GM23338 (cell line): Measurements from ENCODE around the gene FOXP1. TPM values are rescaled to one million over a fixed set of nuclear protein-coding genes. Genes with fewer than 3 reads are reported as not detected.

Source experiments
- ATAC-seq: fragments of 200-7000 bp; cut with Tn5 transposase; 3 replicates; pipeline ENCODE4 v1.9.1; 2020
- DNase-seq: peaks from one replicate; pipeline ENCODE4 v3.0.0-alpha.2; 2015; ENCODE audit warnings: low spot score
- H2AFZ ChIP-seq: fragments of 200-600 bp; sonication (generic); 2 replicates; pipeline ENCODE4 v1.8.0; 2016; ENCODE audit warnings: antibody characterized with exemption, mild to moderate bottlenecking, moderate library complexity
- H3F3A ChIP-seq: fragments of 200-600 bp; sonication (generic); replicated peaks from 2 replicates; pipeline ENCODE4 v1.8.0; 2017; ENCODE audit warnings: antibody characterized with exemption, mixed run types, low read depth
- H3K27ac ChIP-seq: fragments of 200-600 bp; sonication (generic); 2 replicates; pipeline ENCODE4 v1.6.1; 2016; ENCODE audit warnings: low read depth
- H3K27me3 ChIP-seq: fragments of 200-600 bp; sonication (generic); 2 replicates; pipeline ENCODE4 v1.8.0; 2016; ENCODE audit warnings: mild to moderate bottlenecking, mixed run types, moderate library complexity; ENCODE audit not compliant: insufficient read depth
- H3K36me3 ChIP-seq: fragments of 200-600 bp; sonication (generic); 2 replicates; pipeline ENCODE4 v1.8.0; 2016; ENCODE audit warnings: mild to moderate bottlenecking; ENCODE audit not compliant: insufficient read depth
- H3K4me1 ChIP-seq: fragments of 200-600 bp; sonication (generic); 2 replicates; pipeline ENCODE4 v1.8.0; 2016; ENCODE audit warnings: mild to moderate bottlenecking, moderate library complexity; ENCODE audit not compliant: insufficient read depth
- H3K4me2 ChIP-seq: fragments of 200-600 bp; sonication (generic); 2 replicates; pipeline ENCODE4 v1.7.1; 2017; ENCODE audit warnings: mixed run types
- H3K4me3 ChIP-seq: fragments of 200-600 bp; sonication (generic); 2 replicates; pipeline ENCODE4 v1.6.1; 2016; ENCODE audit warnings: mixed run types
- H3K79me2 ChIP-seq: fragments of 200-600 bp; sonication (generic); replicated peaks from 2 replicates; pipeline ENCODE4 v1.8.0; 2017; ENCODE audit warnings: mild to moderate bottlenecking; ENCODE audit not compliant: insufficient read depth
- H3K9me2 ChIP-seq: fragments of 200-600 bp; sonication (generic); 2 replicates; pipeline ENCODE4 v1.8.0; 2017; ENCODE audit not compliant: insufficient read depth
- H4K20me1 ChIP-seq: fragments of 200-600 bp; sonication (generic); replicated peaks from 2 replicates; pipeline ENCODE4 v1.8.0; 2017; ENCODE audit warnings: mild to moderate bottlenecking; ENCODE audit not compliant: insufficient read depth
- H3K27ac Mint-ChIP-seq: 2 replicates; pipeline ENCODE4 v1.8.0; 2020; ENCODE audit warnings: inconsistent platforms, mild to moderate bottlenecking, moderate library complexity, mixed read lengths
- H3K27me3 Mint-ChIP-seq: 3 replicates; pipeline ENCODE4 v1.8.0; 2022; ENCODE audit warnings: low read depth, mild to moderate bottlenecking, moderate library complexity, mixed read lengths, inconsistent platforms; ENCODE audit not compliant: insufficient read depth, poor library complexity
- H3K36me3 Mint-ChIP-seq: 3 replicates; pipeline ENCODE4 v1.8.0; 2021; ENCODE audit warnings: low read depth, mild to moderate bottlenecking, inconsistent platforms, moderate library complexity, mixed read lengths
- H3K4me1 Mint-ChIP-seq: 3 replicates; pipeline ENCODE4 v1.8.0; 2020; ENCODE audit warnings: mild to moderate bottlenecking, inconsistent platforms, mixed read lengths
- H3K4me3 Mint-ChIP-seq: 3 replicates; pipeline ENCODE4 v1.8.0; 2021; ENCODE audit warnings: moderate library complexity, mild to moderate bottlenecking, inconsistent platforms, mixed read lengths
- H3K9me3 Mint-ChIP-seq: 3 replicates; pipeline ENCODE4 v1.8.0; 2020; ENCODE audit warnings: moderate library complexity, mild to moderate bottlenecking, inconsistent platforms, mixed read lengths
- CREB1 ChIP-seq: fragments of 250-450 bp; sonication (Bioruptor Pico); IDR thresholded peaks from 2 replicates; pipeline ENCODE4 v1.5.0; 2020; ENCODE audit warnings: low read depth, mild to moderate bottlenecking, moderate library complexity
- EZH2 ChIP-seq: fragments of 200-600 bp; sonication (generic); IDR thresholded peaks from one replicate; pipeline ENCODE4 v1.8.0; 2017; ENCODE audit warnings: antibody characterized with exemption, mild to moderate bottlenecking, low read depth; ENCODE audit not compliant: unreplicated experiment
- EZH2phosphoT487 ChIP-seq: fragments of 200-600 bp; sonication (generic); IDR thresholded peaks from one replicate; pipeline ENCODE4 v1.8.1; 2018; ENCODE audit warnings: antibody characterized with exemption; ENCODE audit not compliant: unreplicated experiment
- JUNB ChIP-seq: IDR thresholded peaks from one replicate; pipeline ENCODE4 v1.6.1; 2016; ENCODE audit warnings: antibody characterized with exemption; ENCODE audit not compliant: unreplicated experiment
- NANOG ChIP-seq: IDR thresholded peaks from 2 replicates; pipeline ENCODE4 v1.6.1; 2016; ENCODE audit warnings: antibody characterized with exemption, borderline replicate concordance
- POLR2AphosphoS5 ChIP-seq: IDR thresholded peaks from 2 replicates; pipeline ENCODE4 v1.6.1; 2016; ENCODE audit warnings: antibody characterized with exemption, low read depth
- STAT1 ChIP-seq: IDR thresholded peaks from one replicate; pipeline ENCODE4 v1.6.1; 2016; ENCODE audit warnings: antibody characterized with exemption; ENCODE audit not compliant: unreplicated experiment
- ZNF114 ChIP-seq: fragments of 250-450 bp; sonication (Bioruptor Pico); IDR thresholded peaks from 2 replicates; pipeline ENCODE4 v1.5.0; 2020; ENCODE audit warnings: mild to moderate bottlenecking, moderate library complexity
- ZNF331 ChIP-seq: fragments of 250-450 bp; sonication (Bioruptor Pico); IDR thresholded peaks from 2 replicates; pipeline ENCODE4 v1.5.0; 2020; ENCODE audit warnings: low read depth, mild to moderate bottlenecking, moderate library complexity
- polyA plus RNA-seq: library from polyadenylated mRNA; unstranded; fragments of >200 nt; fragmentation: Nextera tagmentation; extraction: Ambion mirVana; gene quantifications from 2 replicates; pipeline ENCODE4 v1.2.1, GENCODE V29; 2016
- total RNA-seq: library from RNA; depleted of rRNA; stranded (reverse); fragments of >200 nt; shearing (Covaris generic); gene quantifications from 2 replicates; pipeline ENCODE4 v1.2.3, GENCODE V29; 2014
- TF ChIP-seq, protein P1 (sequence below), 2 experiments: fragments of 200-600 bp in 1 of 2; sonication (generic) in 1 of 2; conservative IDR thresholded peaks; 2 replicates each; pipeline versions ENCODE4 v1.5.1 to v1.6.1; 2016 to 2017; ENCODE audit warnings: antibody characterized with exemption in 2 of 2, low read depth in 2 of 2, mild to moderate bottlenecking in 2 of 2, moderate library complexity in 1 of 2
- TF ChIP-seq, protein P2 (sequence below): fragments of 250-450 bp; sonication (Bioruptor Pico); IDR thresholded peaks from 2 replicates; pipeline ENCODE4 v1.5.0; 2020; ENCODE audit warnings: mild to moderate bottlenecking, moderate library complexity
- TF ChIP-seq, protein P3 (sequence below): IDR thresholded peaks from one replicate; pipeline ENCODE4 v1.6.1; 2018; ENCODE audit warnings: antibody characterized with exemption; ENCODE audit not compliant: unreplicated experiment
- TF ChIP-seq, protein P4 (sequence below): IDR thresholded peaks from 2 replicates; pipeline ENCODE4 v1.6.1; 2016; ENCODE audit warnings: antibody characterized with exemption

FOXP1 gene
- total and polyA plus RNA-seq, 2 experiments from 2014 or later: 32.9 to 35.5 TPM

DNA sequence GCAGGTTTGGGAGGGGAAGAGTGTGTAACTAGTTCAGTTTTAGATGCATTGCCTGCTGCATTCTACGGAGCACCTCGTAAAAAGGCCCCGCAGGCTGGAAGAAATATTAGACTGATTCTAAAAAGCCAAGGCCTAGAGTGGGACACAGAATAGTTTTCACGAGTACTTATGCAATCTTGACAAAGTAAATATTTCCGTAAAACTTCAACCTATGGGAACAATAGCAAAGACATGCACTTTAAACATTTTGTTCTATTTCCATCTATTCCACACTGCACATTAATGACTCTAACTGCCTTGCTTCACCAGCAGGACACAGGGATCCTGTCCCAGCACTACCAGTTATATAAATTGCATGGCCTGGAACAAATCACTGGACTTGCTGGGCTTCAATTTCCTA, 260.0 kb downstream of the FOXP1 start (continued):
- TF ChIP-seq, protein P1, sequence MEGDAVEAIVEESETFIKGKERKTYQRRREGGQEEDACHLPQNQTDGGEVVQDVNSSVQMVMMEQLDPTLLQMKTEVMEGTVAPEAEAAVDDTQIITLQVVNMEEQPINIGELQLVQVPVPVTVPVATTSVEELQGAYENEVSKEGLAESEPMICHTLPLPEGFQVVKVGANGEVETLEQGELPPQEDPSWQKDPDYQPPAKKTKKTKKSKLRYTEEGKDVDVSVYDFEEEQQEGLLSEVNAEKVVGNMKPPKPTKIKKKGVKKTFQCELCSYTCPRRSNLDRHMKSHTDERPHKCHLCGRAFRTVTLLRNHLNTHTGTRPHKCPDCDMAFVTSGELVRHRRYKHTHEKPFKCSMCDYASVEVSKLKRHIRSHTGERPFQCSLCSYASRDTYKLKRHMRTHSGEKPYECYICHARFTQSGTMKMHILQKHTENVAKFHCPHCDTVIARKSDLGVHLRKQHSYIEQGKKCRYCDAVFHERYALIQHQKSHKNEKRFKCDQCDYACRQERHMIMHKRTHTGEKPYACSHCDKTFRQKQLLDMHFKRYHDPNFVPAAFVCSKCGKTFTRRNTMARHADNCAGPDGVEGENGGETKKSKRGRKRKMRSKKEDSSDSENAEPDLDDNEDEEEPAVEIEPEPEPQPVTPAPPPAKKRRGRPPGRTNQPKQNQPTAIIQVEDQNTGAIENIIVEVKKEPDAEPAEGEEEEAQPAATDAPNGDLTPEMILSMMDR (conservative IDR thresholded peaks at IDR 0.05; ENCODE audit: low read depth in 2 of 2): no peak
- TF ChIP-seq ZNF331 (CRISPR knock-in tag) (no peak), NANOG (no peak)

DNA sequence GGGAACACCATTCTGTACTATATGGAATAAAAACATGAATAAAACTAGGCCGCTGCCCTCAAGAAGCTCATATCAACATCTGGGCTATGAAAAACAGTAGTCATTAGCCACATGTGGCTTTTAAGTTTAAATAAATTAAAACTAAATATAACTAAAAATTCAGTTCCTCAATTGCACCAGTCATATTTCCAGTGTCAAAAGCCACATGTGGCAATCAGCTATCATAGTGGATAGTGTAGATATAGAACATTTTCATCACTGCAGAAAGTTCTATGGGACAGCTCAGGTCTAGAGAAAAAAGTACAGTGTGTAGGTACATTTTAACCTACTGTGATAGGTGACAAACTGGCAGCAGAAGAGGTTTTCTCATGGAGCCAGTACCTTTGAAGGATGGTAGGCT, 261.4 kb downstream of the FOXP1 start:
- H3F3A ChIP-seq: no peaks in the 10 kb centered on the region
- Mint-ChIP-seq H3K27ac (no peak overlapping the region), H3K27me3 (no peaks in the 10 kb centered on the region), H3K9me3 (no peaks in the 10 kb centered on the region), H3K36me3 (no peaks in the 10 kb centered on the region), H3K4me1 (no peaks in the 10 kb centered on the region), H3K4me3 (no peak overlapping the region)
- no peak overlapping the region for H3K4me2 ChIP-seq
- H3K27ac ChIP-seq: no peak overlapping the region
- H3K9me2 ChIP-seq: no peaks in the 10 kb centered on the region
- no peaks in the 10 kb centered on the region for H4K20me1 ChIP-seq
- 0 out of 2 replicates have a peak, but pooled peaks cover 3% of the 10 kb centered on the region for H3K79me2 ChIP-seq
- no peaks in the 10 kb centered on the region for H3K36me3 ChIP-seq
- no peaks in the 10 kb centered on the region for H3K27me3 ChIP-seq
- no peak overlapping the region for H3K4me3 ChIP-seq
- H2AFZ ChIP-seq: no peak overlapping the region
- ATAC-seq: no peak
- H3K4me1 ChIP-seq: no peaks in the 10 kb centered on the region
- no peak for DNase-seq
- no peak for TF ChIP-seq CREB1
- no peak for TF ChIP-seq POLR2AphosphoS5
- TF ChIP-seq, protein P2, sequence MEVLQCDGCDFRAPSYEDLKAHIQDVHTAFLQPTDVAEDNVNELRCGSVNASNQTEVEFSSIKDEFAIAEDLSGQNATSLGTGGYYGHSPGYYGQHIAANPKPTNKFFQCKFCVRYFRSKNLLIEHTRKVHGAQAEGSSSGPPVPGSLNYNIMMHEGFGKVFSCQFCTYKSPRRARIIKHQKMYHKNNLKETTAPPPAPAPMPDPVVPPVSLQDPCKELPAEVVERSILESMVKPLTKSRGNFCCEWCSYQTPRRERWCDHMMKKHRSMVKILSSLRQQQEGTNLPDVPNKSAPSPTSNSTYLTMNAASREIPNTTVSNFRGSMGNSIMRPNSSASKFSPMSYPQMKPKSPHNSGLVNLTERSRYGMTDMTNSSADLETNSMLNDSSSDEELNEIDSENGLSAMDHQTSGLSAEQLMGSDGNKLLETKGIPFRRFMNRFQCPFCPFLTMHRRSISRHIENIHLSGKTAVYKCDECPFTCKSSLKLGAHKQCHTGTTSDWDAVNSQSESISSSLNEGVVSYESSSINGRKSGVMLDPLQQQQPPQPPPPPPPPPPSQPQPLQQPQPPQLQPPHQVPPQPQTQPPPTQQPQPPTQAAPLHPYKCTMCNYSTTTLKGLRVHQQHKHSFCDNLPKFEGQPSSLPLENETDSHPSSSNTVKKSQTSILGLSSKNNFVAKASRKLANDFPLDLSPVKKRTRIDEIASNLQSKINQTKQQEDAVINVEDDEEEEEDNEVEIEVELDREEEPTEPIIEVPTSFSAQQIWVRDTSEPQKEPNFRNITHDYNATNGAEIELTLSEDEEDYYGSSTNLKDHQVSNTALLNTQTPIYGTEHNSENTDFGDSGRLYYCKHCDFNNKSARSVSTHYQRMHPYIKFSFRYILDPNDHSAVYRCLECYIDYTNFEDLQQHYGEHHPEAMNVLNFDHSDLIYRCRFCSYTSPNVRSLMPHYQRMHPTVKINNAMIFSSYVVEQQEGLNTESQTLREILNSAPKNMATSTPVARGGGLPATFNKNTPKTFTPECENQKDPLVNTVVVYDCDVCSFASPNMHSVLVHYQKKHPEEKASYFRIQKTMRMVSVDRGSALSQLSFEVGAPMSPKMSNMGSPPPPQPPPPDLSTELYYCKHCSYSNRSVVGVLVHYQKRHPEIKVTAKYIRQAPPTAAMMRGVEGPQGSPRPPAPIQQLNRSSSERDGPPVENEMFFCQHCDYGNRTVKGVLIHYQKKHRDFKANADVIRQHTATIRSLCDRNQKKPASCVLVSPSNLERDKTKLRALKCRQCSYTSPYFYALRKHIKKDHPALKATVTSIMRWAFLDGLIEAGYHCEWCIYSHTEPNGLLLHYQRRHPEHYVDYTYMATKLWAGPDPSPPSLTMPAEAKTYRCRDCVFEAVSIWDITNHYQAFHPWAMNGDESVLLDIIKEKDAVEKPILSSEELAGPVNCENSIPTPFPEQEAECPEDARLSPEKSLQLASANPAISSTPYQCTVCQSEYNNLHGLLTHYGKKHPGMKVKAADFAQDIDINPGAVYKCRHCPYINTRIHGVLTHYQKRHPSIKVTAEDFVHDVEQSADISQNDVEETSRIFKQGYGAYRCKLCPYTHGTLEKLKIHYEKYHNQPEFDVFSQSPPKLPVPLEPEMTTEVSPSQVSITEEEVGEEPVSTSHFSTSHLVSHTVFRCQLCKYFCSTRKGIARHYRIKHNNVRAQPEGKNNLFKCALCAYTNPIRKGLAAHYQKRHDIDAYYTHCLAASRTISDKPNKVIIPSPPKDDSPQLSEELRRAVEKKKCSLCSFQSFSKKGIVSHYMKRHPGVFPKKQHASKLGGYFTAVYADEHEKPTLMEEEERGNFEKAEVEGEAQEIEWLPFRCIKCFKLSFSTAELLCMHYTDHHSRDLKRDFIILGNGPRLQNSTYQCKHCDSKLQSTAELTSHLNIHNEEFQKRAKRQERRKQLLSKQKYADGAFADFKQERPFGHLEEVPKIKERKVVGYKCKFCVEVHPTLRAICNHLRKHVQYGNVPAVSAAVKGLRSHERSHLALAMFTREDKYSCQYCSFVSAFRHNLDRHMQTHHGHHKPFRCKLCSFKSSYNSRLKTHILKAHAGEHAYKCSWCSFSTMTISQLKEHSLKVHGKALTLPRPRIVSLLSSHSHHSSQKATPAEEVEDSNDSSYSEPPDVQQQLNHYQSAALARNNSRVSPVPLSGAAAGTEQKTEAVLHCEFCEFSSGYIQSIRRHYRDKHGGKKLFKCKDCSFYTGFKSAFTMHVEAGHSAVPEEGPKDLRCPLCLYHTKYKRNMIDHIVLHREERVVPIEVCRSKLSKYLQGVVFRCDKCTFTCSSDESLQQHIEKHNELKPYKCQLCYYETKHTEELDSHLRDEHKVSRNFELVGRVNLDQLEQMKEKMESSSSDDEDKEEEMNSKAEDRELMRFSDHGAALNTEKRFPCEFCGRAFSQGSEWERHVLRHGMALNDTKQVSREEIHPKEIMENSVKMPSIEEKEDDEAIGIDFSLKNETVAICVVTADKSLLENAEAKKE: no peak
- TF ChIP-seq ZNF331 (CRISPR knock-in tag): no peak
- no peak for TF ChIP-seq STAT1
- TF ChIP-seq, protein P3, sequence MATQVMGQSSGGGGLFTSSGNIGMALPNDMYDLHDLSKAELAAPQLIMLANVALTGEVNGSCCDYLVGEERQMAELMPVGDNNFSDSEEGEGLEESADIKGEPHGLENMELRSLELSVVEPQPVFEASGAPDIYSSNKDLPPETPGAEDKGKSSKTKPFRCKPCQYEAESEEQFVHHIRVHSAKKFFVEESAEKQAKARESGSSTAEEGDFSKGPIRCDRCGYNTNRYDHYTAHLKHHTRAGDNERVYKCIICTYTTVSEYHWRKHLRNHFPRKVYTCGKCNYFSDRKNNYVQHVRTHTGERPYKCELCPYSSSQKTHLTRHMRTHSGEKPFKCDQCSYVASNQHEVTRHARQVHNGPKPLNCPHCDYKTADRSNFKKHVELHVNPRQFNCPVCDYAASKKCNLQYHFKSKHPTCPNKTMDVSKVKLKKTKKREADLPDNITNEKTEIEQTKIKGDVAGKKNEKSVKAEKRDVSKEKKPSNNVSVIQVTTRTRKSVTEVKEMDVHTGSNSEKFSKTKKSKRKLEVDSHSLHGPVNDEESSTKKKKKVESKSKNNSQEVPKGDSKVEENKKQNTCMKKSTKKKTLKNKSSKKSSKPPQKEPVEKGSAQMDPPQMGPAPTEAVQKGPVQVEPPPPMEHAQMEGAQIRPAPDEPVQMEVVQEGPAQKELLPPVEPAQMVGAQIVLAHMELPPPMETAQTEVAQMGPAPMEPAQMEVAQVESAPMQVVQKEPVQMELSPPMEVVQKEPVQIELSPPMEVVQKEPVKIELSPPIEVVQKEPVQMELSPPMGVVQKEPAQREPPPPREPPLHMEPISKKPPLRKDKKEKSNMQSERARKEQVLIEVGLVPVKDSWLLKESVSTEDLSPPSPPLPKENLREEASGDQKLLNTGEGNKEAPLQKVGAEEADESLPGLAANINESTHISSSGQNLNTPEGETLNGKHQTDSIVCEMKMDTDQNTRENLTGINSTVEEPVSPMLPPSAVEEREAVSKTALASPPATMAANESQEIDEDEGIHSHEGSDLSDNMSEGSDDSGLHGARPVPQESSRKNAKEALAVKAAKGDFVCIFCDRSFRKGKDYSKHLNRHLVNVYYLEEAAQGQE: no peak
- TF ChIP-seq ZNF114 (CRISPR knock-in tag): no peak
- TF ChIP-seq NANOG: no peak
- no peak for TF ChIP-seq JUNB
- TF ChIP-seq, protein P4, sequence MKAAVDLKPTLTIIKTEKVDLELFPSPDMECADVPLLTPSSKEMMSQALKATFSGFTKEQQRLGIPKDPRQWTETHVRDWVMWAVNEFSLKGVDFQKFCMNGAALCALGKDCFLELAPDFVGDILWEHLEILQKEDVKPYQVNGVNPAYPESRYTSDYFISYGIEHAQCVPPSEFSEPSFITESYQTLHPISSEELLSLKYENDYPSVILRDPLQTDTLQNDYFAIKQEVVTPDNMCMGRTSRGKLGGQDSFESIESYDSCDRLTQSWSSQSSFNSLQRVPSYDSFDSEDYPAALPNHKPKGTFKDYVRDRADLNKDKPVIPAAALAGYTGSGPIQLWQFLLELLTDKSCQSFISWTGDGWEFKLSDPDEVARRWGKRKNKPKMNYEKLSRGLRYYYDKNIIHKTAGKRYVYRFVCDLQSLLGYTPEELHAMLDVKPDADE: no peak
- TF ChIP-seq EZH2: no peak
- TF ChIP-seq EZH2phosphoT487: no peak
